22Rv1 (cell line): Measurements from ENCODE around the gene LUZP4.
"Not testable (repeated sequence)": the region's sequence is repeated elsewhere in the genome, so short reads cannot be mapped to it uniquely, and the experiment has no call there.

ENCODE experiments used
- ZFX ChIP-seq: fragments of 450-650 bp; IDR thresholded peaks from 2 replicates; pipeline ENCODE4 v1.6.1; 2017; ENCODE audit warnings: antibody characterized with exemption, borderline replicate concordance
- TF ChIP-seq, protein P1 (sequence below): fragments of 450-650 bp; IDR thresholded peaks from 2 replicates; pipeline ENCODE4 v1.5.1; 2017; ENCODE audit warnings: mild to moderate bottlenecking

DNA sequence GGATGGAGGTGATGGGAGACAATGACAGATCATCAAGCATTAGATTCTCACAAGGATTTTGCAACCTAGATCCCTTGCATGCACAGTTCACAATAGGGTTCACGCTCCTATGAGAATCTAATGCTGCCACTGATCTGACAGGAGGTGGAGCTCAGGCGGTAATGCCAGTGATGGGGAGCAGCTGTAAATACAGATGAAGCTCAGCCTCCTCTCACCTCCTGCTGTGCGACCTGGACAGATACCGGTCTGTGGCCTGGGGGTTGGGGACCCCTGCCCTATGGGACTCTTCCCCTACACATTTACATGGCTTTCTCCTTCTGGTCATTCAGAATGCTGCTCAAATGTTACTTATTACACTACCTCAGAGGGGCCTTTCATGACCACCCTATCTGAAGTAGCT, 39.8 kb downstream of the LUZP4 start:
- TF ChIP-seq, protein P1, sequence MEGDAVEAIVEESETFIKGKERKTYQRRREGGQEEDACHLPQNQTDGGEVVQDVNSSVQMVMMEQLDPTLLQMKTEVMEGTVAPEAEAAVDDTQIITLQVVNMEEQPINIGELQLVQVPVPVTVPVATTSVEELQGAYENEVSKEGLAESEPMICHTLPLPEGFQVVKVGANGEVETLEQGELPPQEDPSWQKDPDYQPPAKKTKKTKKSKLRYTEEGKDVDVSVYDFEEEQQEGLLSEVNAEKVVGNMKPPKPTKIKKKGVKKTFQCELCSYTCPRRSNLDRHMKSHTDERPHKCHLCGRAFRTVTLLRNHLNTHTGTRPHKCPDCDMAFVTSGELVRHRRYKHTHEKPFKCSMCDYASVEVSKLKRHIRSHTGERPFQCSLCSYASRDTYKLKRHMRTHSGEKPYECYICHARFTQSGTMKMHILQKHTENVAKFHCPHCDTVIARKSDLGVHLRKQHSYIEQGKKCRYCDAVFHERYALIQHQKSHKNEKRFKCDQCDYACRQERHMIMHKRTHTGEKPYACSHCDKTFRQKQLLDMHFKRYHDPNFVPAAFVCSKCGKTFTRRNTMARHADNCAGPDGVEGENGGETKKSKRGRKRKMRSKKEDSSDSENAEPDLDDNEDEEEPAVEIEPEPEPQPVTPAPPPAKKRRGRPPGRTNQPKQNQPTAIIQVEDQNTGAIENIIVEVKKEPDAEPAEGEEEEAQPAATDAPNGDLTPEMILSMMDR: not testable (repeated sequence)
- TF ChIP-seq ZFX: not testable (repeated sequence)
